RWPE1 (cell line): ENCODE measurements around the gene GNAQ.

Experiments used
- CTCF ChIA-PET: fragments of 350-600 bp; sonication (Branson Sonifier 250); formaldehyde crosslinking; extraction: SDS; loops from one replicate; lab custom pipeline; 2021; lab: Yijun Ruan, JAX
- POLR2A ChIA-PET: fragments of 400-600 bp; formaldehyde crosslinking; extraction: SDS; loops from one replicate; lab custom pipeline; 2020; ENCODE audit warnings: antibody characterized with exemption; ENCODE audit not compliant: low non-redundant PET; lab: Yijun Ruan, JAX
- DNase-seq: peaks from one replicate; pipeline ENCODE4 v3.0.0; 2012; ENCODE audit warnings: low spot score
- H3K27ac ChIP-seq: fragments of 450-650 bp; 2 replicates; pipeline ENCODE4 v1.5.1; 2017
- CTCF ChIP-seq: fragments of 450-650 bp; conservative IDR thresholded peaks from 2 replicates; pipeline ENCODE4 v1.5.1; 2017; ENCODE audit warnings: low read depth, mild to moderate bottlenecking

Gene GNAQ

GRCh38 chr9:77977210-77977611 is 54.4 kb downstream of the GNAQ start:
- H3K27ac ChIP-seq: no peak overlapping the region
- DNase-seq: no peak
- ChIA-PET POLR2A (no interaction called here), CTCF (interaction anchor here (0.5 to 1.1 kb wide), 5 partner anchors 14 to 431 kb away, joined by 3 read pairs; no protein-coding TSS in a partner anchor)
- TF ChIP-seq CTCF: no peak

- POLR2A ChIA-PET: no interaction called here
- no peak for TF ChIP-seq CTCF
These were observed 55.8 kb downstream of the GNAQ start for GRCh38 chr9:77975806-77976205.

GRCh38 chr9:77975036-77975435 is 56.6 kb downstream of the GNAQ start:
- no peak for TF ChIP-seq CTCF
- DNase-seq: no peak
- ChIA-PET CTCF (interaction anchor here (0.6 to 1.0 kb wide), 2 partner anchors 11 to 81 kb away, joined by 3 to 4 read pairs; no protein-coding TSS in a partner anchor), POLR2A (no interaction called here)
- no peak overlapping the region for H3K27ac ChIP-seq

More at GRCh38 chr9:77975806-77976205, 55.8 kb downstream of the GNAQ start:
- CTCF ChIA-PET: no interaction called here
- DNase-seq: no peak
- H3K27ac ChIP-seq: no peak overlapping the region

GRCh38 chr9:77974434-77974833 is 57.2 kb downstream of the GNAQ start:
- TF ChIP-seq CTCF: no peak
- CTCF ChIA-PET: interaction anchor here (0.6 to 1.0 kb wide), 2 partner anchors 11 to 55 kb away, joined by 3 to 4 read pairs; no protein-coding TSS in a partner anchor
- H3K27ac ChIP-seq: no peak overlapping the region

GRCh38 chr9:77969083-77969482 is 62.5 kb downstream of the GNAQ start:
- POLR2A ChIA-PET: no interaction called here
- CTCF ChIA-PET: no interaction called here
- DNase-seq: no peak
- H3K27ac ChIP-seq: no peak overlapping the region
- TF ChIP-seq CTCF: no peak

More at GRCh38 chr9:77974434-77974833, 57.2 kb downstream of the GNAQ start:
- POLR2A ChIA-PET: no interaction called here
- no peak for DNase-seq

GRCh38 chr9:77968506-77968905 is 63.1 kb downstream of the GNAQ start:
- no peak for DNase-seq
- ChIA-PET POLR2A (no interaction called here), CTCF (no interaction called here)
- no peak overlapping the region for H3K27ac ChIP-seq
- no peak for TF ChIP-seq CTCF

- DNase-seq: no peak
- ChIA-PET CTCF (interaction anchor here (1.6 kb wide), 1 partner anchor 37 kb away, joined by 3 read pairs; no protein-coding TSS in a partner anchor), POLR2A (no interaction called here)
- no peak overlapping the region for H3K27ac ChIP-seq
- no peak for TF ChIP-seq CTCF
These were observed 64.9 kb downstream of the GNAQ start for GRCh38 chr9:77966718-77967117.
